HG03159 (cell line): Measurements from ENCODE around the gene RPL18A.
"Not testable (repeated sequence)": the region's sequence is repeated elsewhere in the genome, so short reads cannot be mapped to it uniquely, and the experiment has no call there.

Source experiments
- ATAC-seq: cut with Tn5 transposase; IDR thresholded peaks from one replicate; pipeline ENCODE4 v1.9.1; 2021; ENCODE audit warnings: mild to moderate bottlenecking, moderate library complexity; ENCODE audit not compliant: unreplicated experiment

Gene RPL18A

DNA sequence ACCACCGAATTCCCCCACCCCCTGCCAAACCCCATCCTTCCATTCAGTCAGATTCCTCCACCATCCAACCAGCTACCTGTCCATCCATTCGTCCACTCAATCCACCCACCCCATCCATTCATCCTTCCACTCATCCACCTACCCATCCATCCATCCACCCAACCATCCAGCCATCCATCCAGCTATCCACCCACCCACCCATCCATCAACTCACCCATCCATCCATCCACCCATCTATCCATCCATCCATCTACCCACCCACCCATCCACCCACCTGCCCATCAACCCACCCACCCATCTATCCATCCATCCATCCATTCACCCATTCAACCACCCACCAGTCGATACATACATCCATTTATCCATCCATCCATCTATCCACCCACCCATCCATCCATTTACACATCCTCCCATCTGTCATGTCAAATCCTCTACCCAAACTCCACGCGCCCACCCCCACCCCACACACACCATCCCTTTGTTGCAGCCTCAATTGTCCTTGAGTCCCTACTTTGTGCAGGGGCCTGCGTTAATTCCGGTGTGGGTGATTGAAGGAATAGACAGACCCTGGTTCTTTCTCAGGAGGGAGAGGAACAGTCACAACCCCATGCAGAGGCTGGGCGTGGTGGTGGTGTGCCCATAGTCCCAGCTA, 6.7 kb downstream of the RPL18A start:
- no peak for ATAC-seq

- no peak for ATAC-seq
These were observed 7.3 kb downstream of the RPL18A start for GRCh38 chr19:17866964-17867486.

DNA sequence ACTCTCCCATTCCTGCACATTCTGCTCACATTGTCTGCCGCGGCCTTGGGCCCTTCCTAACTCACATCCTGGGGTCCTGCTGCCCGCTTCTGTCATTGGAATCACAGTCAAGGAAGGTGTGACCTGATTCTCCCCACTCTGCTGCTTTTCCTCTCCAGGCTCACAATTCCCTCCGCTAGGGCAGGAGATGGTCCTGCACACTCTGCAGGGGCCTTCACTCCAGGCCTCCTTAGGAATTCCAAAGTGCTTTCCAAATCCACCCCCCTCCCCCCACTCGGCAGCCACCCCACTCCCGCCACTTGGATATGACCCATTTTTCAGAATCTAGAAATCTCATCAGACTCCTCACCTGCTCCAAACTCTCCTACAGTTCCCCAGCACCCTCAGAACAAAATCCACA, 9.0 kb downstream of the RPL18A start:
- ATAC-seq, result no peak

GRCh38 chr19:17869114-17869608, 9.5 kb downstream of the RPL18A start:
- ATAC-seq, result no peak

GRCh38 chr19:17871032-17871877, 11.5 kb downstream of the RPL18A start:
- ATAC-seq, result no peak

DNA sequence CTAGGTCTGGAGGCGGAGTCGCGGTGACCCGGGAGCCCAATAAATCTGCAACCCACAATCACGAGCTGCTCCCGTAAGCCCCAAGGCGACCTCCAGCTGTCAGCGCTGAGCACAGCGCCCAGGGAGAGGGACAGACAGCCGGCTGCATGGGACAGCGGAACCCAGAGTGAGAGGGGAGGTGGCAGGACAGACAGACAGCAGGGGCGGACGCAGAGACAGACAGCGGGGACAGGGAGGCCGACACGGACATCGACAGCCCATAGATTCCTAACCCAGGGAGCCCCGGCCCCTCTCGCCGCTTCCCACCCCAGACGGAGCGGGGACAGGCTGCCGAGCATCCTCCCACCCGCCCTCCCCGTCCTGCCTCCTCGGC, 12.2 kb downstream of the RPL18A start, which contains the start of gene SLC5A5:
Gene SLC5A5, plus strand, starts transcription at position 68 of the 373 bp plus-strand sequence. CDS start 375 bp downstream, outside the sequence.
- no peak for ATAC-seq

DNA sequence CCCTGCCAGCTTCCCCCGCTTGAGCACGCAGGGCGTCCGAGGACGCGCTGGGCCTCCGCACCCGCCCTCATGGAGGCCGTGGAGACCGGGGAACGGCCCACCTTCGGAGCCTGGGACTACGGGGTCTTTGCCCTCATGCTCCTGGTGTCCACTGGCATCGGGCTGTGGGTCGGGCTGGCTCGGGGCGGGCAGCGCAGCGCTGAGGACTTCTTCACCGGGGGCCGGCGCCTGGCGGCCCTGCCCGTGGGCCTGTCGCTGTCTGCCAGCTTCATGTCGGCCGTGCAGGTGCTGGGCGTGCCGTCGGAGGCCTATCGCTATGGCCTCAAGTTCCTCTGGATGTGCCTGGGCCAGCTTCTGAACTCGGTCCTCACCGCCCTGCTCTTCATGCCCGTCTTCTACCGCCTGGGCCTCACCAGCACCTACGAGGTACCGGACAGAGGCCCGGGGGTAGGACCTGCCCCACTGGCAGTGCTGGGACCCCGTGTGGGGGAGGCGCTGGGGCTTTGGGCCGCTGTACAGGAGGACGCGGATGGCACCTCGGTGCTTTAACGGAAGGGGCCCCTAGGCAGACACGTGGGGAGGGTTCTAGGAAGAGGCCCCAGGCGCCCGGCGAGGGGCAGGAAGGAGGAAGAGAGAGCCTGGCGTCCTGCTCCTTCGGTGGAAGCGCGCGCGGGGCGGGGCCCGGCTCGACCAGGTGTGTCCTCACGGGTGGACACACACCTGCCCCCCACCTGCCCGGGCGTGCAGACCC, 12.7 kb downstream of the RPL18A start:
- no peak for ATAC-seq

DNA sequence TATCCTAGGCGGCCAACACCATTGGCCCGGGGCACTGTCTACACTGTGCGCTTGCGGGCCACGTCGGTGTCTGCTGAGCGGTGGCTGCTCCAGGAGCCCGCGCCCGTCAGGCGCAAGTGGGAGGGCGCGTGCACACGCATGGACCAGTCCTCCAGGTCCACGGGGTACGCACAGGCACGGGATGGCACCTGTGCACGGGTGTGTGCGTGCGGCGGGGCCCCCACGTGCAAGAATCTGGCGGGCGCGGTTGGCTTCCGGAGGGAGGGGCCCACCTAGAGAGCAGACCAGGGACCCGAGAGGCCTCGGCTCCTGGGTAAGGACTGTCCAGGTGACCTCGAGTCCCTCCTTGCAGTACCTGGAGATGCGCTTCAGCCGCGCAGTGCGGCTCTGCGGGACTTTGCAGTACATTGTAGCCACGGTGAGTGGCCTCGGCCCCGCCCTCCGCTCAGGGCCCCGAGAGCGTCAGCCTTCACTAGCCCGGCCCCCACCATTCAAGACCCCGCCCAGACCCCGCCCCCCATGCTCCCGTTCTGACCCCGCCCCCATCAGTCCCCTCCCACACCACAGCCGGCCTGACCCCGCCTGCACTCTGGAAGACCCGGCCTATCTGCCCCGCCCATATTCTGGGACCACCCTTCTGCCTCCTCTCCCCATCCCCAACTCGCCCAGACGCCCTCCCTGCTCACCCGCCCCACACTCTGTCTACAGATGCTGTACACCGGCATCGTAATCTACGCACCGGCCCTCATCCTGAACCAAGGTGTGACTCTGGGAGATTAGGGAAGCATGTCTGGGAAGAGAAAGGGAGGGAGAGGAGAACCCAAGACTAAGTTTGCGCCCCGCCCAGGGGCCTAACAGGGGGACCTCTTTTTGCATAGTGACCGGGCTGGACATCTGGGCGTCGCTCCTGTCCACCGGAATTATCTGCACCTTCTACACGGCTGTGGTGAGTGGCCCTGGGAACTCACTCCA, 14.4 kb downstream of the RPL18A start:
- no peak for ATAC-seq

DNA sequence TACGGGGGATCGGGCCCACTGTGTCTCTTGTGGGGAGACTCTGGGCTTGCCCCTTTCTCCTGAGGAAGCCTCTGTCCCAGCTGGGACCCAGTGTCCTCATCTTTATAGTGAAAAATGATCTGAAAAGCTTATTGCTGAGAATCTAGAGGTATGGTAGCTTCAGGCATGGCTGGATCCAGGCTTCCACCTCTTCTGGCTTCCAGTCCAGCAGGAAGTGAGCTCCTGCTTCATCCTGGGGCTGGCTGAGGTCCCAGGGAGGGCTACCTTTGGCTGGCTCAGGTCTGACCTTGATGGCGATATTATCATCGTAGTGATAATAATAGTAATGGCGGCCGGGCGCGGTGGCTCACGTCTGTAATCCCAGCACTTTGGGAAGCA, 15.0 kb downstream of the RPL18A start:
- no peak for ATAC-seq

- no peak for ATAC-seq
These were observed 18.0 kb downstream of the RPL18A start for GRCh38 chr19:17877696-17878095.

DNA sequence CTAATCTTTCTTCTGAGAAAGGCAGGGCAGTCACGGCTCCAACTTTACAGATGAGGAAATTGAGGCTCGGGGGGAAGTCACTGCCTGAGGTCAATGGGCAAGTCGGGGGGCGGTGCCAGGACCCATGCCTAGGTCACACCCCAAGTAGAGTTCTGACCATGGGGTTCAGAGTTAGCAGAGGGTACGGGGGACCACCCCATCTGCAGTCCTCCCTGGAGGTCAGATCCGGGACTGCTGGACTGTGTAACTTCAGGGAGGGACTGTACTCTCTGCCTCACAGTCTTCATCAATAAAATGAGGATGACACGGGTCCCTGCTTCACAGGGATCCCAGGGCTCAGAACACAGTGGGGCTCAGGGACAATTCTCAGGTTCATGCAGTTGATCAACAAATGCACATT, 19.8 kb downstream of the RPL18A start:
- no peak for ATAC-seq

GRCh38 chr19:17881701-17882100, 22.0 kb downstream of the RPL18A start:
- no peak for ATAC-seq

DNA sequence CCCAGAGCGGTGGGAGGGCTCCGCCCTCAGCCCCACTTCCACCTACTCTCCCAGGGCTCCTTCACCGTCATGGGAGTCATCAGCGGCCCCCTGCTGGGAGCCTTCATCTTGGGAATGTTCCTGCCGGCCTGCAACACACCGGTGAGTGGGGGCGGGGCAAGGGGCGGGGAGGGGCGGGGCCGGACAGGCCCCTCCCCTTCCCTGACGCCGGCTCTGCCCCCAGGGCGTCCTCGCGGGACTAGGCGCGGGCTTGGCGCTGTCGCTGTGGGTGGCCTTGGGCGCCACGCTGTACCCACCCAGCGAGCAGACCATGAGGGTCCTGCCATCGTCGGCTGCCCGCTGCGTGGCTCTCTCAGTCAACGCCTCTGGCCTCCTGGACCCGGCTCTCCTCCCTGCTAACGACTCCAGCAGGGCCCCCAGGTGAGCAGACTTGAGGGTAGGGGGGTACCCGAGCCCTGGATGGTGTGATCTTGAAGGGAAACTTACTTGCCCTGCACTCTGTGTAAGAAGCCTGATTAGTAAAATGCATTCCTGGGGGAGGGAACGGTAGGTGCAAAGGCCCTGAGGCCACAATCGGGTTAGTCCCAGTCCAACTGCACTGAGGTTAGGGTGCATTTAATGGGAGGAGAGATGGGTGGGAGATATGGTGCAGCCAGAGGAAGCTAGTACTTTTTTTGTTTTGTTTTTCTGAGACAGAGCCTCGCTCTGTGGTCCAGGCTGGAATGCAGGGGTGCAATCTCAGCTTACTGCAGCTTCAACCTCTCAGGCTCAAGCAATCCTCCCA, 24.1 kb downstream of the RPL18A start:
- no peak for ATAC-seq

GRCh38 chr19:17886515-17886914, 26.8 kb downstream of the RPL18A start:
- ATAC-seq, result no peak

GRCh38 chr19:17887221-17887620, 27.5 kb downstream of the RPL18A start:
- not testable (repeated sequence) for ATAC-seq

DNA sequence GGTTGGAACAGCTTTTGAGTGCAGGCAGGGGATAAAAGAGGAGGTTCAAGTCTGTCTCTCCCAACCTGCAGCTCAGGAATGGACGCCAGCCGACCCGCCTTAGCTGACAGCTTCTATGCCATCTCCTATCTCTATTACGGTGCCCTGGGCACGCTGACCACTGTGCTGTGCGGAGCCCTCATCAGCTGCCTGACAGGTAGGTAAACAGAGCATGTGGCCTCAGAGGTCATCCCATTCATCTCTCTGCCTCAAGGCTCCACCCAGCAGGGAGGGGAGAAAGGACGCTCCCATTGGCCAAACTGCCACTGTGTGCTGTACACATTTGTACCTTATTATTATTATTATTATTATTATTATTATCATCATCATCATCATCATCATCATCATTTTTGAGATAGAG, 28.6 kb downstream of the RPL18A start:
- no peak for ATAC-seq

DNA sequence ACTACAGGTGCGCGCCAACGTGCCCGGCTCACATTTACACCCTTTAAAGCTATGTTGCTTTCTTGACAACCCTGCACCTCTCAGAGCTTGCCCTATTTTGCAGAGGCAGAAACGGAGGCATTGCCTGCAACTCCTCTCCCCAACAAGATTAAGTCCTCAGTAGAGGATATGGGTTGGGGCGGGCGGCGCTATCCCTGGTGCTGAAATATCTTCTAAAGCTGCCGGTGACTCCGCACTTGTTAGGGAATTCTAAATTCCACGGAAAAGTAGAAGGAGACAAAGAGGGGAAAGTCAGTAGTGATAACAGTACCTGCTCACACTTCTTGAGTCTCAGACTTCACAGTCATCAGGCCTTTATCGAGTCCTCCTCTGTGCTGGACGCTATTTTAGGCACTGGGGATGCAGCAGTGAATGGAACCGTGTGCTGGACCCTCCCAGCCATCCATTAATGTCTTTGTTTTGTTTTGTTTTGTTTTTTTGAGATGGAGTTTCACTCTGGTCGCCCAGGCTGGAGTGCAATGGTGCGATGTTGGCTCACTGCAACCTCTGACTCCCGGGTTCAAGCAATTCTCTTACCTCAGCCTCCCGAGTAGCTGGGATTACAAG, 30.0 kb downstream of the RPL18A start:
- ATAC-seq, result no peak

DNA sequence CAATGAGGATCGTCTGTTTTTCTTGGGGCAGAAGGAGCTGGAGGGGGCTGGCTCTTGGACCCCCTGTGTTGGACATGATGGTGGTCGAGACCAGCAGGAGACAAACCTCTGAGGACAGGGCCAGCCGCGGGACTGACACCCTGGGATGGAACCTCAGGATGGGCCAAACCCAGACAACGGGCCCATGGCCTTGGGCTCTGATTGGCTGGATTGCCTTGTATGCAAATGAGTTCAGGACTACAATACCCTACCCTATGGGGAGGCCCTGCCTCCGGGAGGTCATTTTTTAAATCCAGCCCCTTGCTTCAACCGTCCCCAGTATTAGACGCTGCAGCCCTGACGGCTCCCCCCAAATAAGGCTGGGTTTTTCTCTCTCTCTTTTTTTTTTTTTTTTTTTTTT, 34.1 kb downstream of the RPL18A start:
- ATAC-seq, result no peak

- ATAC-seq, result no peak
These were observed 43.0 kb downstream of the RPL18A start for GRCh38 chr19:17902701-17903100.
